ENCODE data around the gene DACT1. TPM values are rescaled to one million over a fixed set of nuclear protein-coding genes. Genes with fewer than 3 reads are reported as not detected.

DACT1 gene
- total RNA-seq, 1 donor from 2014 or later: 5.5 TPM

DNA sequence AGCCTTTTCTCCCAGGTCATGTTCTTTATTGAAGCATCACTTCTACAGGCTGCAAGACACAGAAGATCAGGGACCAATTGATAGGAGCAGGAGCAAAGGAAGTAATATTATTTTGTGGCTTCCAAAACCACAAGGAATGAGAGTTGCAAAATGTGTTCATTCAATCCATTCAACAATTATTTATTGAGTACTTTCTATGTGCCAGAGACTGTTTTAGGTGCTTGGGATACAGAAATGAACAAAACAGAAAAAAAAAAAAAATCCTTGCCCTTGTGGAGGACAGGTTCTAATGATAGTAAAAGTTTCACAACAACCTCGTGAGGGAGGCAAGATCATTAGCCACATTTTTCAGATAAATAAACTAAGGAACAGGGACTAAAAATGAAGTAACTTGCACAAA is 20.1 kb upstream of the DACT1 start:
- H3K4me1 Mint-ChIP-seq (ENCODE audit: low read depth): peaks cover 2% of the 10 kb centered on the region
- H3K4me3 Mint-ChIP-seq (ENCODE audit: low read depth): no peak overlapping the region
- no peak overlapping the region for H3K27ac Mint-ChIP-seq
- no peak for DNase-seq (ENCODE audit: low spot score, unreplicated experiment)
- H3K9me3 Mint-ChIP-seq (ENCODE audit: low read depth): no peaks in the 10 kb centered on the region
- no peaks in the 10 kb centered on the region for H3K36me3 Mint-ChIP-seq (ENCODE audit: insufficient read depth)
- TF ChIP-seq, protein P1, sequence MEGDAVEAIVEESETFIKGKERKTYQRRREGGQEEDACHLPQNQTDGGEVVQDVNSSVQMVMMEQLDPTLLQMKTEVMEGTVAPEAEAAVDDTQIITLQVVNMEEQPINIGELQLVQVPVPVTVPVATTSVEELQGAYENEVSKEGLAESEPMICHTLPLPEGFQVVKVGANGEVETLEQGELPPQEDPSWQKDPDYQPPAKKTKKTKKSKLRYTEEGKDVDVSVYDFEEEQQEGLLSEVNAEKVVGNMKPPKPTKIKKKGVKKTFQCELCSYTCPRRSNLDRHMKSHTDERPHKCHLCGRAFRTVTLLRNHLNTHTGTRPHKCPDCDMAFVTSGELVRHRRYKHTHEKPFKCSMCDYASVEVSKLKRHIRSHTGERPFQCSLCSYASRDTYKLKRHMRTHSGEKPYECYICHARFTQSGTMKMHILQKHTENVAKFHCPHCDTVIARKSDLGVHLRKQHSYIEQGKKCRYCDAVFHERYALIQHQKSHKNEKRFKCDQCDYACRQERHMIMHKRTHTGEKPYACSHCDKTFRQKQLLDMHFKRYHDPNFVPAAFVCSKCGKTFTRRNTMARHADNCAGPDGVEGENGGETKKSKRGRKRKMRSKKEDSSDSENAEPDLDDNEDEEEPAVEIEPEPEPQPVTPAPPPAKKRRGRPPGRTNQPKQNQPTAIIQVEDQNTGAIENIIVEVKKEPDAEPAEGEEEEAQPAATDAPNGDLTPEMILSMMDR (IDR thresholded peaks at IDR 0.05; ENCODE audit: unreplicated experiment): no peak
- peaks cover 9% of the 10 kb centered on the region for H3K27me3 Mint-ChIP-seq

DNA sequence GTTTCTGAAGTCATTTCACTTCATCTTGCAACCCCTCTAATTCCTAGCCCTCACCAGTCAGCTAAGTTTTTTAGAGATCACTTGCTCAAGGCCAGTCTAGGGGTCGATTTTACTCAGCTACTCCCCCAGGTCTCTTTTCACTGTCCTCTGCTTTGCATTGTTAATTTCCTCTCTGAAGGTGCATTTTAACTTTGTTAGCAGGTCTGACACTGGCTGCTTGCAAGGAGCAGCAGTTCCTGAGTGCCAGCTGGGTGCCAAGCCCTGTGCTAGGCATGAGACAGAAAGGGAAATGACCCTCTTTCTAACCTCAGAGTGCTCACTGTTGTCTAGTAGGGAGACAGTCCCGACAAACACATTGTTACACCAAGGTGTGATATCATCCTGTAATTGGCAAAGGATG is 17.8 kb upstream of the DACT1 start:
- Mint-ChIP-seq H3K27me3 (peaks cover 11% of the 10 kb centered on the region), H3K36me3 (ENCODE audit: insufficient read depth) (no peaks in the 10 kb centered on the region), H3K9me3 (ENCODE audit: low read depth) (no peaks in the 10 kb centered on the region), H3K4me1 (ENCODE audit: low read depth) (peaks cover 2% of the 10 kb centered on the region), H3K27ac (no peak overlapping the region), H3K4me3 (ENCODE audit: low read depth) (no peak overlapping the region)
- TF ChIP-seq, protein P1 (IDR thresholded peaks at IDR 0.05; ENCODE audit: unreplicated experiment): no peak
- no peak for DNase-seq (ENCODE audit: low spot score, unreplicated experiment)

DNA sequence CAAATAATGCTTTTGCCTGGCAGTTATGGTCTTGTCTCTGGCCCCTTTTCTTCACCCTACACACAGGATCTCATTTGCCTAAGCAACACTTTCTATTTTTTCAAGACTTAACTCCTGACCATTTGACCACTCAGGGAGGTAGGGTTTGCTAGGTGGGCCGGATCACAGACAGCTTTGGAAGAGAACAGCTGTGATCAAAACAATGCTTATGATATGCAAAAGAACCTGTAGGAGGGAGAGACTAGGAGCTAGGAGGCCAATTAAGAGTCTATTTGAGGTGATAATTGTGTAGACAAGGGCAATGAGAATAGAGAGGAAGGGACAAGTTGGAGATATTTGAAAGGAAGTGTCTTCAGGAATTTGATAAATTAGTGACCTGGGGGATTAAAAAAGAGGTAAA is 12.3 kb upstream of the DACT1 start:
- H3K4me3 Mint-ChIP-seq (ENCODE audit: low read depth): no peak overlapping the region
- TF ChIP-seq, protein P1 (IDR thresholded peaks at IDR 0.05; ENCODE audit: unreplicated experiment): no peak
- no peaks in the 10 kb centered on the region for H3K9me3 Mint-ChIP-seq (ENCODE audit: low read depth)
- peaks cover 2% of the 10 kb centered on the region for H3K4me1 Mint-ChIP-seq (ENCODE audit: low read depth)
- peaks cover 15% of the 10 kb centered on the region for H3K27me3 Mint-ChIP-seq
- peak overlapping the region; percentile 32 for H3K27ac Mint-ChIP-seq
- H3K36me3 Mint-ChIP-seq (ENCODE audit: insufficient read depth): no peaks in the 10 kb centered on the region
- no peak for DNase-seq (ENCODE audit: low spot score, unreplicated experiment)

DNA sequence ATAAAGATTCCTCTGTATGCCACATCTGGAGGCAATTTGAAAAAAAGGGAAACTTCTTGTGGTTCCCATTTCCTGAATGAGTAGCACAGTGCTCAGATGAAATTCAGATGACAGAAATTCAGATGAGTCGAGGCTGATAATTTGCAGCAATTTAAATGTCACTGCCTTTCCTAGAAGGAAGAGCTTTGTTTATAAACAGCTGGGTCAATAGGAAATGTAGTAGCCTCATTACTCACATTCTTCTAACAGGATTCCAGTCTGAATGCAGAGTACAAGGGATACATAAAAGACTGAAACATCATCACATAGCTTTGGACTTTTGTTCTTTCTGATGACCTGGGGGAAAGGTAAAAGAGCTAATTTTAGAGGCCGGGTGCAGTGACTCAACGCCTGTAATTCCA is 11.3 kb upstream of the DACT1 start:
- peaks cover 2% of the 10 kb centered on the region for H3K4me1 Mint-ChIP-seq (ENCODE audit: low read depth)
- TF ChIP-seq, protein P1 (IDR thresholded peaks at IDR 0.05; ENCODE audit: unreplicated experiment): no peak
- H3K9me3 Mint-ChIP-seq (ENCODE audit: low read depth): no peaks in the 10 kb centered on the region
- H3K4me3 Mint-ChIP-seq (ENCODE audit: low read depth): no peak overlapping the region
- no peaks in the 10 kb centered on the region for H3K36me3 Mint-ChIP-seq (ENCODE audit: insufficient read depth)
- H3K27ac Mint-ChIP-seq: no peak overlapping the region
- H3K27me3 Mint-ChIP-seq: peaks cover 22% of the 10 kb centered on the region
- DNase-seq (ENCODE audit: low spot score, unreplicated experiment): no peak

DNA sequence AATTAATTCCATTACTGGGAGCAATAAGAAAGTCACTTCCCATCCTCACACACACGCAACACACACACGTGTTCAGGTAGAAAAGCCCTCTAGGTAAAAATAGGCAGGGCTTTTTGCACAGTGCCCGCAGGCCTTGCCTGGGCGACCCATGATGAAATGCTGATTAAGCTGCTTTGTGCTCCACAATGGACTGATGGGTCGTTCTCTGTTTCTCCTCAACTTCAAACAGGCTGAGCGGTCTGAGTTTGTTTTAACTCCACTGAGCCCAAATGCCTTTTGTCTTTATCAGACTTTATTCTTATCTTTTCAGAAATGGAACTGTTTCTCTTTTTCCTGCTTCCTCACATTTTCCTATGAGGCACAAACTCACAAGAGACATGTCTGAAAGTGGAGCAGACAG is 9.4 kb upstream of the DACT1 start:
- no peak overlapping the region for H3K4me3 Mint-ChIP-seq (ENCODE audit: low read depth)
- H3K27ac Mint-ChIP-seq: no peak overlapping the region
- no peaks in the 10 kb centered on the region for H3K36me3 Mint-ChIP-seq (ENCODE audit: insufficient read depth)
- H3K9me3 Mint-ChIP-seq (ENCODE audit: low read depth): no peaks in the 10 kb centered on the region
- peaks cover 31% of the 10 kb centered on the region for H3K27me3 Mint-ChIP-seq
- no peak for DNase-seq (ENCODE audit: low spot score, unreplicated experiment)
- TF ChIP-seq, protein P1 (IDR thresholded peaks at IDR 0.05; ENCODE audit: unreplicated experiment): no peak
- H3K4me1 Mint-ChIP-seq (ENCODE audit: low read depth): no peaks in the 10 kb centered on the region

Measured in progenitor cell of endocrine pancreas (in vitro differentiated cells).